GM12891 (cell line): ENCODE measurements around the gene RSBN1.
"Not testable (repeated sequence)": the region's sequence is repeated elsewhere in the genome, so short reads cannot be mapped to it uniquely, and the experiment has no call there.

Source experiments
- PAX5 ChIP-seq: IDR thresholded peaks from 2 replicates; pipeline ENCODE4 v1.6.1; 2011; ENCODE audit warnings: low read length, moderate library complexity, mild to moderate bottlenecking; ENCODE audit not compliant: insufficient read depth, severe bottlenecking
- POLR2A ChIP-seq: IDR thresholded peaks from 2 replicates; pipeline ENCODE4 v1.6.1; 2011; ENCODE audit warnings: low read depth, low read length, control low read depth
- POLR2AphosphoS5 ChIP-seq: IDR thresholded peaks from 2 replicates; pipeline ENCODE4 v1.6.1; 2011; ENCODE audit warnings: low read depth, low read length, control low read depth
- SPI1 ChIP-seq: IDR thresholded peaks from 2 replicates; pipeline ENCODE4 v1.6.1; 2011; ENCODE audit warnings: low read depth, low read length, control low read depth
- TAF1 ChIP-seq: IDR thresholded peaks from 2 replicates; pipeline ENCODE4 v1.6.1; 2011; ENCODE audit warnings: low read depth, low read length, control low read depth

- TF ChIP-seq SPI1, POLR2AphosphoS5, POLR2A, TAF1, PAX5: not testable (repeated sequence)
Observed at GRCh38 chr1:113718621-113719020, 93.7 kb downstream of the RSBN1 start.
